Neuron (in vitro differentiated cells): ENCODE measurements around the gene TTC23L.

Experiments used
- H2AFZ ChIP-seq: one replicate; pipeline ENCODE4 v1.6.1; 2013; ENCODE audit warnings: low read depth, mild to moderate bottlenecking, inconsistent platforms, low read length, moderate library complexity
- H3K27me3 ChIP-seq: one replicate; pipeline ENCODE4 v1.6.1; 2013; ENCODE audit warnings: low read length; ENCODE audit not compliant: insufficient read depth
- H3K36me3 ChIP-seq: one replicate; pipeline ENCODE4 v1.6.1; 2013; ENCODE audit warnings: low read length; ENCODE audit not compliant: insufficient read depth
- H3K4me1 ChIP-seq: one replicate; pipeline ENCODE4 v1.6.1; 2013; ENCODE audit warnings: low read length; ENCODE audit not compliant: insufficient read depth
- H3K4me3 ChIP-seq: 2 replicates; pipeline ENCODE4 v1.5.1; 2013; ENCODE audit warnings: mild to moderate bottlenecking, low read length, moderate library complexity
- H3K9me3 ChIP-seq: one replicate; pipeline ENCODE4 v1.6.1; 2013; ENCODE audit warnings: low read length

Gene TTC23L

DNA sequence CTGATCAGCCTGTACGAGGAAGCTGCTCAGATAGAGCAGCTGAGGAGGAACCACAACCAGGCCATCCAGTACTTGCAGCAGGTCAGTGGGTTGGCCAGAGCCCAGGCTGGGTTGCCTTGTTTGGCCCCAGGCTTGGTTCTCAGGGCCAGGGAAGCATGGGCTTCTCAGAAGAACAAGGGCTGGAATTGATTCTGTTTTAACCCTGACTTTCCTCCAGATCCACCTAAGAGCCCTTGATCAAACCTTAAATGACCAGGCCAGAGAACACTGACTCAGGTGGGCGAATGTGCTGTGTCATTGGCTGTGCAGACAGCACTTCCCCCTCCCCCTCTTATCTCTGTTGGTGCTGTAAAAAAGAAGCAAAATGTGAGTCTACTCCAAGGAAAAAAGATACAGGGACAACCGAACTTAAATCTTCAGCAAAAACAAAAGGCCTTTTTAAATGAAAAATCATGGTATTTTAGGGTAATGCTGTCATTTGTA lies 28.1 kb downstream of the TTC23L start:
- Histone ChIP-seq H3K27me3 (no peaks in the 10 kb centered on the region), H3K4me1 (peaks cover 13% of the 10 kb centered on the region)

GRCh38 chr5:34867660-34868059 lies 28.7 kb downstream of the TTC23L start:
- Histone ChIP-seq H3K9me3 (no peaks in the 10 kb centered on the region), H3K4me3 (no peak overlapping the region), H3K36me3 (no peaks in the 10 kb centered on the region), H2AFZ (no peak overlapping the region), H3K27me3 (no peaks in the 10 kb centered on the region), H3K4me1 (peaks cover 13% of the 10 kb centered on the region)

More for the DNA sequence above, 28.1 kb downstream of the TTC23L start:
- H2AFZ ChIP-seq, result no peak overlapping the region
- no peaks in the 10 kb centered on the region for H3K36me3 ChIP-seq
- H3K4me3 ChIP-seq, result no peak overlapping the region
- H3K9me3 ChIP-seq, result no peaks in the 10 kb centered on the region

GRCh38 chr5:34868791-34869190 lies 29.8 kb downstream of the TTC23L start:
- Histone ChIP-seq H3K36me3 (no peaks in the 10 kb centered on the region), H3K27me3 (no peaks in the 10 kb centered on the region), H3K4me3 (no peak overlapping the region), H3K4me1 (peaks cover 13% of the 10 kb centered on the region), H2AFZ (no peak overlapping the region), H3K9me3 (no peaks in the 10 kb centered on the region)

DNA sequence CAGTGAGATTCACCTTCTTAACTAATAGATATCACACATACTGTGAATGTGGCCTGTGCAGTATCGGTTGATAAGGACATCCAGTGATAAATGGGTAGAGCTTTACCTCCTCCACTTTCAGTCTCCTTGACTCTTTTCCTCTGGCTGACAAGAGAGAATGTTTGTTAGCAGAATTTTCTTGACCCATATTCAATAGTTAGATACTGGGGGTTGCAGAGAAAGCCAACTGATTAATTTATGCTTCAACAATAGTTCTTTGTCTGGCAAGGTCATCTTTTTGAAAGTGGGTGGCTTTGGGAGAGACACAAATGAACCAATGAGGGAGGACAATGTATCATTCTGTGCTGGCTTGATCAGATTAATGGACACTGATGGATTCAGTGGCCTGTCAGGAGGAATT lies 30.3 kb downstream of the TTC23L start:
- Histone ChIP-seq H3K36me3 (no peaks in the 10 kb centered on the region), H2AFZ (no peak overlapping the region), H3K4me1 (peaks cover 13% of the 10 kb centered on the region), H3K27me3 (no peaks in the 10 kb centered on the region), H3K4me3 (no peak overlapping the region), H3K9me3 (no peaks in the 10 kb centered on the region)

- no peak overlapping the region for H3K4me3 ChIP-seq
- H3K4me1 ChIP-seq, result peaks cover 13% of the 10 kb centered on the region
- no peaks in the 10 kb centered on the region for H3K36me3 ChIP-seq
- no peaks in the 10 kb centered on the region for H3K9me3 ChIP-seq
- no peak overlapping the region for H2AFZ ChIP-seq
- no peaks in the 10 kb centered on the region for H3K27me3 ChIP-seq
Measured at GRCh38 chr5:34870382-34870781, 31.4 kb downstream of the TTC23L start.

DNA sequence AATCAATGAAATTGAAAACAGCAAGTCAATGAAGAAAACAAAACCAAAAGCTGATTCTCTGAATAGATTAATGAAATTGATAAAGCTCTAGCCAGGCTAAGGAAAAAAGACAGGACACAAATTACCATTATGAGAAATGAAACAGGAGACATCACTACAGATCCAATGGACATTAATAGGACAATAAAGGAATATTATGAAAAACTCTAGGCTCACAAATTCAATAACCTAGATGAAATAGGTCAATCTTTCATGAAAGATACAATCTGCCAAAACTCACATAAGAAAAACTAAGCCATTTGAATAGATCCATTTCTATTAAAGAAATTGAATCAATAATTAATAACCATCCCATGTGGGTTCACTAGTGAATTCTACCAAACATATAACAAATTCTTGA lies 37.3 kb downstream of the TTC23L start:
- no peak overlapping the region for H2AFZ ChIP-seq
- no peak overlapping the region for H3K4me3 ChIP-seq
- H3K27me3 ChIP-seq, result no peaks in the 10 kb centered on the region
- H3K4me1 ChIP-seq, result no peaks in the 10 kb centered on the region
- H3K9me3 ChIP-seq, result no peaks in the 10 kb centered on the region
- no peaks in the 10 kb centered on the region for H3K36me3 ChIP-seq

DNA sequence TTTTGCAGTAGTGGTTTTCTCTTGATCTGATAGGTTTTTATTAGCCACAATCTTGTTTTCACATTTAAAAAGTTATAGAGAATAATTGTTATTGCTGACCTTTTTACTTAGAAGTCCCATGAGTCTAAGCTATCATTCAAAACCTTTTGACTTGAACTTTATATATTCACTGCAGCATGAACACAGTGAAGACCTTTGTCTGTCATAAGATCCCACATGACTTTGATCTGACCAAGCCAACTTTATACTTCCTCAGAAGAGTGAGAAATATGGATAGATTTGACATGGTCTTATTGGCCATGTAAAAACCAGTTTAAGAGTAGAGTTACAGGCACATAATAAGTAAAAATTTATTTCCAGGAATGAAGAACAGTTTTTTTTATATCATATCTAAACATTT lies 42.3 kb downstream of the TTC23L start:
- H3K27me3 ChIP-seq, result no peaks in the 10 kb centered on the region
- H2AFZ ChIP-seq, result no peak overlapping the region
- no peaks in the 10 kb centered on the region for H3K4me1 ChIP-seq
- H3K4me3 ChIP-seq, result no peak overlapping the region
- no peaks in the 10 kb centered on the region for H3K36me3 ChIP-seq
- H3K9me3 ChIP-seq, result no peaks in the 10 kb centered on the region

DNA sequence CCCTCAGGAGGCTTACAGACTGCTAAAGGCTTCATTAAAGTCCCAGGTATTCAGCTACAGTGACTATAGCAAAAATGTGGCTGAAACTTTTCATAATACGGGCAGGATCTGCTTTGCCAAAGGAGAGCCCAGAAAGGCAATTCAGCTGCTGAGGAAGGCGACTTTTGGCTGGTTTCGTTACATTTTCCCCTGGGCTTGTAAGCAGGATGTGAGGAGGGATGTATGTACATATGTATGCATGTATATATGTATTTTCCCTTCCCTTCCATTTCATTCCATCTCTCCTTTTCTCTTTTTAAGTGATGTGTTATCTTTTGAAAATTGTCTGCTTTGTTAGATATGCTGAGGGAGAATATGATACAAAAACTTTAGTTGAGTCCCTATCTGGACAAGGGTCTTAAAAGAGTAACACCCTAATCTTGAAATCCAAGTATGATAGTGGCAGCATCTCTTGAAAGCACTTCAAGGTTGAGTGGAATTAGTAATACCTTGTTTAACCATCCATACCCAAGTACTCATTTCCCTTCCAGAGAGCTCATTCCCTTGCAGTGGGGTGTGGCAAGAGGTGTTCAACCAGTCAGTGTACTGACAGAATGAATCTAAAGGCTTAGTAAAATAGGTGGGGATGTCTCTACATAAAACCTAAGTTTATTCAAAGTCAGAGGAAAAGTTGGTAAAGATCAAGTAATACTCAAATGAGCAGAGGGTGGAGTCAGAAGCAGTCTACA lies 47.6 kb downstream of the TTC23L start:
- Histone ChIP-seq H2AFZ (no peak overlapping the region), H3K9me3 (no peaks in the 10 kb centered on the region), H3K27me3 (no peaks in the 10 kb centered on the region), H3K36me3 (no peaks in the 10 kb centered on the region), H3K4me1 (no peaks in the 10 kb centered on the region), H3K4me3 (no peak overlapping the region)

GRCh38 chr5:34889394-34889793 lies 50.4 kb downstream of the TTC23L start:
- no peak overlapping the region for H3K4me3 ChIP-seq
- H3K4me1 ChIP-seq, result no peaks in the 10 kb centered on the region
- H3K36me3 ChIP-seq, result no peaks in the 10 kb centered on the region
- H3K27me3 ChIP-seq, result no peaks in the 10 kb centered on the region
- H2AFZ ChIP-seq, result no peak overlapping the region
- no peaks in the 10 kb centered on the region for H3K9me3 ChIP-seq

GRCh38 chr5:34891981-34892380 lies 53.0 kb downstream of the TTC23L start:
- Histone ChIP-seq H3K9me3 (no peaks in the 10 kb centered on the region), H3K27me3 (no peaks in the 10 kb centered on the region), H3K4me3 (no peak overlapping the region), H3K36me3 (no peaks in the 10 kb centered on the region), H3K4me1 (no peaks in the 10 kb centered on the region), H2AFZ (no peak overlapping the region)

- no peaks in the 10 kb centered on the region for H3K36me3 ChIP-seq
- H3K9me3 ChIP-seq, result no peaks in the 10 kb centered on the region
- no peaks in the 10 kb centered on the region for H3K4me1 ChIP-seq
- H3K27me3 ChIP-seq, result no peaks in the 10 kb centered on the region
- no peak overlapping the region for H3K4me3 ChIP-seq
- H2AFZ ChIP-seq, result no peak overlapping the region
Measured at GRCh38 chr5:34892414-34892813, 53.5 kb downstream of the TTC23L start.

DNA sequence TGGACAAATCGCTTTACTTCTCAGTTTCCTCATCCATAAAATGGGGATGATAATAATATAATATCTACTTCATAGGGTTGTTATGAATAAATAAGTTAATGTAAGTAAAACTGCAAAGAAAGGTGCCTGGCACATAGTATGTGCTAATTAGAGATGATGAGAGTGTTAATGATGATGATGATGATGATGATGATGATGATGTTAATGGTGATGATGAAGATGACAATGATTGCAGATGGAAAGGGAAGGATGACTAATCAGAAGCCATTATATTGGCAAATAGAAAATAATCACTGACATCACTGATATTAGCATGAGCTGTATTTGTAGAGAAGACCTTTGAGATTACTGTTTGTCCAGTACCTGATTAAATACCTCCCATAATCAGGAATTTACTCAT lies 55.8 kb downstream of the TTC23L start:
- Histone ChIP-seq H3K4me3 (no peak overlapping the region), H3K27me3 (no peaks in the 10 kb centered on the region), H2AFZ (no peak overlapping the region), H3K36me3 (no peaks in the 10 kb centered on the region), H3K4me1 (no peaks in the 10 kb centered on the region), H3K9me3 (no peaks in the 10 kb centered on the region)

DNA sequence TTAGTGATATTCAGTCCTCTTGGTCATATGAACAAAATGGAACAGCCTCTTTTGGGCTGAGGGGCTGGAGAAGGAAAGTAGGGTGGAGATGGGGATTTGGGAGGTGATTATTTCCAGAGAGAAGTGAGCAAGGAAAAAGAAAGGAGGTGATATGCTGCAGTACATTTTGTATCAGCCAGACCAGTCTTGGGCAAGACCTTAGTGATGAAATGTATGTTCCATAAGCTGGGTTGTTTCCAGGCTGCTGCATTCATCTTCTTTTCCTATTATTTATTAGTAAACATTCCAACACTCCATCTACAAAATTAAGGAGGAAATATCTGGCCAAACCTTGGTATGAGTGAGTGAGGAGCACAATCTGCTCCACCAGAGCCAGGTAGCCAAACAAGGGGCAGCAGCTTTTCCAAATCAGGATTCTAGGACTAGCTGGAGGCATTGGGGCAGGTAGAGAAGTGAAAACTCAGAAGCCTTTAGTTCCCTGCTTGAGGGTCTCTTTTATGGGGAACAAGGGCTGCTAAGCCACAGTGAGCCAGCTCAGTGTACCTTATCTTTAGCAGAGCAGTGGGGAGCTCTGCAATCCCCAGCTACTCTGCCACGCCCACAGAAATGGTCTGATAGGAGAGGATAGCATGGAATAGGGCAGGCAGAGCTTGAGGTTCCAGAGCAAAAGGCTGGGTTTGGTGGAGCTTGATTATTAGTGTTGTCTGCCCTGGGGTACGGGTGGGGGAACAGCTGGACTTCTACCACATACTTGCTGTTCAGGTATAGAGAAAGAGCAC lies 56.9 kb downstream of the TTC23L start:
- Histone ChIP-seq H3K27me3 (no peaks in the 10 kb centered on the region), H3K36me3 (no peaks in the 10 kb centered on the region)

More for the DNA sequence above, 56.9 kb downstream of the TTC23L start:
- Histone ChIP-seq H2AFZ (no peak overlapping the region), H3K9me3 (no peaks in the 10 kb centered on the region), H3K4me3 (no peak overlapping the region), H3K4me1 (no peaks in the 10 kb centered on the region)
